Spleen (tissue), 11 donors: ENCODE results near the gene DPM2. TPM values are rescaled to one million over a fixed set of nuclear protein-coding genes. Genes with fewer than 3 reads are reported as not detected.

Experiments
- DNase-seq: peaks from one replicate; pipeline ENCODE4 v3.0.0-alpha.2; 2020
- H3K27ac ChIP-seq, 8 donors: fragments of 200-600 bp; sonication (generic) in 7 of 8; 1 replicate in 4 of 8; 2 replicates in 4 of 8; pipeline versions ENCODE4 v1.5.0 to v1.8.0; 2016 to 2021; ENCODE audit warnings: inconsistent platforms in 4 of 8, mild to moderate bottlenecking in 4 of 8, moderate library complexity in 1 of 8
- H3K27me3 ChIP-seq, 7 donors: fragments of 200-600 bp; sonication (generic) in 6 of 7; replicated peaks in 1 of 7; 1 replicate in 4 of 7; 2 replicates in 3 of 7; pipeline versions ENCODE4 v1.5.0 to v1.8.0; 2016 to 2021; ENCODE audit warnings: inconsistent platforms in 3 of 7, mild to moderate bottlenecking in 1 of 7
- H3K36me3 ChIP-seq, 6 donors: fragments of 200-600 bp; sonication (generic) in 5 of 6; 1 replicate in 4 of 6; 2 replicates in 2 of 6; pipeline versions ENCODE4 v1.5.0 to v1.8.0; 2016 to 2021; ENCODE audit warnings: inconsistent platforms in 2 of 6
- H3K4me1 ChIP-seq, 6 donors: fragments of 200-600 bp; sonication (generic) in 5 of 6; 1 replicate in 3 of 6; 2 replicates in 3 of 6; pipeline versions ENCODE4 v1.5.0 to v1.8.0; 2016 to 2021; ENCODE audit warnings: inconsistent platforms in 3 of 6
- H3K4me3 ChIP-seq, 8 donors: fragments of 200-600 bp; sonication (generic) in 7 of 8; 1 replicate in 4 of 8; 2 replicates in 4 of 8; pipeline versions ENCODE4 v1.5.0 to v1.8.0; 2016 to 2021; ENCODE audit warnings: inconsistent platforms in 4 of 8, mild to moderate bottlenecking in 4 of 8, moderate library complexity in 2 of 8
- H3K9me3 ChIP-seq, 8 donors: fragments of 200-600 bp; sonication (generic) in 7 of 8; 1 replicate in 4 of 8; 2 replicates in 4 of 8; pipeline versions ENCODE4 v1.5.0 to v1.8.0; 2016 to 2021; ENCODE audit warnings: inconsistent platforms in 4 of 8
- CTCF ChIP-seq, 11 experiments: fragments of 200-600 bp in 7 of 11; fragments of 450-650 bp in 4 of 11; sonication (generic) in 4 of 11; IDR thresholded peaks in 8 of 11; conservative IDR thresholded peaks in 3 of 11; 1 replicate in 7 of 11; 2 replicates in 4 of 11; pipeline versions ENCODE4 v1.4.0 to v1.8.0; 2016 to 2021; ENCODE audit warnings: antibody characterized with exemption in 11 of 11, inconsistent platforms in 4 of 11, mild to moderate bottlenecking in 1 of 11
- POLR2A ChIP-seq, 3 donors: fragments of 450-650 bp; IDR thresholded peaks; one replicate each; pipeline ENCODE4 v1.5.1; 2017; ENCODE audit warnings: antibody characterized with exemption in 3 of 3, mild to moderate bottlenecking in 1 of 3
- POLR2AphosphoS5 ChIP-seq, 3 donors: sonication (generic); formaldehyde crosslinking; IDR thresholded peaks; one replicate each; pipeline ENCODE4 v1.5.1; 2017; ENCODE audit warnings: antibody characterized with exemption in 3 of 3
- WGBS, 5 donors: extraction: QIAGEN DNeasy Blood & Tissue Kit in 3 of 5; methylation state at CpG; one replicate each; pipeline versions ENCODE4 v1.1.5 to v1.1.7; 2013 to 2018; 5-methylcytosine and 5-hydroxymethylcytosine counted together
- intact Hi-C: fragments of 100-400 bp; cut with DNase I; formaldehyde crosslinking; loops from one replicate; pipeline ENCODE4 v1.15.0; 2023; ENCODE audit warnings: low total_unique reads
- polyA plus RNA-seq, 3 donors: library from polyadenylated mRNA; stranded (reverse); fragments of 200-250 nt; gene quantifications; one replicate each; pipeline ENCODE4 v1.2.1, GENCODE V29; 2013
- total RNA-seq, 7 donors: library from RNA; depleted of rRNA in 3 of 7; stranded (reverse); fragments of >200 nt in 3 of 7; fragmentation: NEBNext Ultra II Directional in 4 of 7; extraction: Animal tissue kit (Norgen Biotek cat#: 25700) in 4 of 7; gene quantifications; one replicate each; pipeline versions ENCODE4 v1.1.0 to v1.2.1, GENCODE V29; 2016 to 2021
- donor health status: healthy with polysubstance abuse.
- donor health status: DM: no; HTN: no; CAD: no; lungs with moderate emphysema.
- donor health status: DM: no; HTN: no; CAD: no.
- donor health status: Bipolar disorder and iron deficiency.
- donor health status: healthy.
- donor health status: DM: no; HTN: no; CAD: no.
- donor health status: DM: yes; HTN: yes; CAD: no.

The DPM2 gene
- total and polyA plus RNA-seq, 10 donors, result 19.5 to 33.8 (median 25.4) TPM

GRCh38 chr9:127929625-127929979 is 8.1 kb downstream of the DPM2 start:
- no peak for DNase-seq
- no peaks in the 10 kb centered on the region for H3K9me3 ChIP-seq
- H3K36me3 ChIP-seq, result peaks cover 0 to 10% (median 0%) of the 10 kb centered on the region in 6 donors
- TF ChIP-seq POLR2A (IDR thresholded peaks at IDR 0.05), result no peak
- no peak for TF ChIP-seq POLR2AphosphoS5 (IDR thresholded peaks at IDR 0.05)
- no peak for TF ChIP-seq CTCF (IDR thresholded peaks at IDR 0.05 in 8 of 11, conservative IDR thresholded peaks at IDR 0.05 in 3 of 11)
- intact Hi-C loops, result no loop called here
- peaks cover 29 to 73% (median 46%) of the 10 kb centered on the region in 6 donors for H3K4me1 ChIP-seq
- no peak overlapping the region for H3K4me3 ChIP-seq
- H3K27me3 ChIP-seq, result peaks cover 0 to 66% (median 16%) of the 10 kb centered on the region in 7 donors
- 70 to 87% (median 77%) methylated on average over 9 to 10 of the region's 10 CpGs for WGBS, 5 donors
- no peak overlapping the region for H3K27ac ChIP-seq

GRCh38 chr9:127928676-127929624 is 8.7 kb downstream of the DPM2 start:
- Histone ChIP-seq H3K27ac (no peak overlapping the region), H3K36me3 (peaks cover 0 to 4% (median 0%) of the 10 kb centered on the region in 6 donors), H3K9me3 (no peaks in the 10 kb centered on the region), H3K4me1 (peaks cover 29 to 67% (median 45%) of the 10 kb centered on the region in 6 donors), H3K27me3 (peaks cover 0 to 66% (median 16%) of the 10 kb centered on the region in 7 donors), H3K4me3 (no peak overlapping the region)
- DNase-seq, result no peak
- WGBS, 5 donors, result 75 to 82% (median 78%) methylated on average over 10 to 11 of the region's 11 CpGs
- no peak for TF ChIP-seq POLR2A (IDR thresholded peaks at IDR 0.05)
- TF ChIP-seq CTCF (IDR thresholded peaks at IDR 0.05 in 8 of 11, conservative IDR thresholded peaks at IDR 0.05 in 3 of 11), result no peak
- no peak for TF ChIP-seq POLR2AphosphoS5 (IDR thresholded peaks at IDR 0.05)
- intact Hi-C loops, result no loop called here

- H3K4me3 ChIP-seq, result peak overlapping the region in 4 of 8 donors; percentile 24 to 70 (median 37)
- H3K9me3 ChIP-seq, result no peaks in the 10 kb centered on the region
- H3K27ac ChIP-seq, result no peak overlapping the region
- TF ChIP-seq POLR2AphosphoS5 (IDR thresholded peaks at IDR 0.05), result peak in 1 of 3 donors; percentile 38
- no peak for TF ChIP-seq POLR2A (IDR thresholded peaks at IDR 0.05)
- no peaks in the 10 kb centered on the region for H3K36me3 ChIP-seq
- peaks cover 29 to 67% (median 45%) of the 10 kb centered on the region in 6 donors for H3K4me1 ChIP-seq
- intact Hi-C loops, result no loop called here
- WGBS, 5 donors, result 26 to 47% (median 29%) methylated on average over 11 to 24 of the region's 24 CpGs
- H3K27me3 ChIP-seq, result peaks cover 0 to 70% (median 16%) of the 10 kb centered on the region in 7 donors
- no peak for DNase-seq
Measured at GRCh38 chr9:127927988-127928675, 9.5 kb downstream of the DPM2 start.

GRCh38 chr9:127927201-127927987 is 10.3 kb downstream of the DPM2 start:
- Histone ChIP-seq H3K9me3 (no peaks in the 10 kb centered on the region), H3K27me3 (peaks cover 0 to 74% (median 16%) of the 10 kb centered on the region in 7 donors), H3K4me1 (peaks cover 29 to 65% (median 45%) of the 10 kb centered on the region in 6 donors), H3K4me3 (peak overlapping the region in 6 of 8 donors; percentile 24 to 70 (median 36)), H3K27ac (no peak overlapping the region), H3K36me3 (no peaks in the 10 kb centered on the region)
- WGBS, 5 donors, result 4 to 9% (median 4%) methylated on average over 30 to 56 of the region's 56 CpGs
- TF ChIP-seq CTCF (IDR thresholded peaks at IDR 0.05 in 8 of 11, conservative IDR thresholded peaks at IDR 0.05 in 3 of 11) (no peak), POLR2AphosphoS5 (IDR thresholded peaks at IDR 0.05) (no peak), POLR2A (IDR thresholded peaks at IDR 0.05) (no peak)
- intact Hi-C loops, result no loop called here
- DNase-seq, result no peak
